ENCODE measurements around the gene ZNF561.
"Not testable (repeated sequence)": the region's sequence is repeated elsewhere in the genome, so short reads cannot be mapped to it uniquely, and the experiment has no call there.

The ZNF561 gene

DNA sequence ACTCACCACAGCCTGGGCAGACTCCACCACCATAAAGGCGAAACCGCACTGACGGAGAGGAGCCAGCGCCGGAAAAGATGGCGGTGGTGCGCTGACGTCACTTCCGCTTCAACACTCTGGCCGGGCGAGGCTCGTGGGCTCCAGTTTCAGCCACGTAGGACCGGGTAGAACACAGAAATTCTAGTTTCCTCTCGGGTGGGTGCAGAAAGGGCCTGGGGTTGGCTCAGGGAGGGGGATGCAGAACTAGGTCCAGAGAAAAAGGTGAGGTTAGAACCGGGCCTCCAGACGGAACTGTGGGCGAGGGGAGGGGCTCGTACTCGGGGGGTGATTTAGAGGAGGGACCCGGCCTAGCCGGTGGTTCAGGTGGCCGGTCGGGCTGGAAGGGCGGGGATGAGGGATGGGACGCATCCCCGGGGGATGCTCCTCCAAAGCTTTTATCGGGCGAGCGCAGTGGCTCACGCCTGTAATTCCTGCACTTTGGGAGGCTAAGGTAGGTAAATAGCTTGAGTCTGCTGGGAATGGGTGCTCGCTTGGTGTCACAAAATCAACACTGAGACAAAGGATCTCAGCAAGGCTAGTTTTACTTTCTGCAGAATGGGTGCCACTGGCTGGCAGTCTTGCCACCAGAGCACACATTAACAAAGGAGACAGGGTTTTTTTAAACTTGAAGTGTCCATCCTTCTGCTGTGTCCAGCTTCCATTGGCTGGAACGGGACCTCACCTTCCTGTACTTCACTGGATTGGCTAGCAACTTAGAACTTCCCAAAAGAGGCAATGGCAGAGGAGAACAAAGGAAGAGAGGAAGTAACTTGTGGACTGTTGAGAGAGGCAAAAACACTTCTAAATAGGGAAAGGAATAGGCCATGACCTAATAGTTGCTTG is at the start of gene ZNF561:
Gene ZNF561, minus strand, starts transcription at position 77 of the 882 bp plus-strand sequence. CDS start 1,776 bp downstream, outside the sequence.
- peak; percentile 84 for DNase-seq (ENCODE audit: low spot score)

DNA sequence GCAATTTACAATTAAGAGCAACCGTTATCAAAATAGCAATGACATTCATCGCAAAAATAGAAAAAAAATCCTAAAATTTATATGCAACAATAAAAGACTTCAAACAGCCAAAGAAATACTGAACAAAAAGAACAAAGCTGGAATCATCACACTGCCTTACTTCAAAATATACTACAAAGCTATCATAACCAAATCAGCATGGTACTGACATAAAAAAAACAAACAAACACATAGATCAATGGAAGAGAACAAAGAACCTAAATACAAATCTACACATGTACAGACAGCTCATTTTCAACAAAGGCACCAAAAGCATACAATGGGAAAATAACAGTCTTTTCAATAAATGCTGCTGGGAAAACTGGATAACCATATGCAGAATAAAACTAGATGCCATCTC is 47.5 kb upstream of the ZNF561 start:
- DNase-seq (ENCODE audit: low spot score) = no peak

DNA sequence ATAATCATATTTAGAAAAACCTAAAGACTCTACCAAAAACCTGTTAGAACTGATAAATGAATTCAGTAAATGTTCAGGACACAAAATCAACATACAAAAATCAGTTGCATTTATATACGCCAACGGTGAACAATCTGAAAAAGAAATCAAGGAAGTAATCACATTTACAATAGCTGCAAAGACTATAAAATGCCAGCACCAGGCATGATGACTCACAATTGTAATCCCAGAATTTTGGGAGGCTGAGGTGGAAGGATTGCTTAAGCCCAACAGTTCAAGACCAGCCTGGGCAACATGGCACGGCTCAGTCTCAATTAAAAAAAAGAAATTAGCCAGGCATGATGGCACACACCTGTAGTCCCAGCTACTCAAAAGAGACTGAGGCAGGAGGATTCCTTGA is 46.9 kb upstream of the ZNF561 start:
- no peak for DNase-seq (ENCODE audit: low spot score)

DNA sequence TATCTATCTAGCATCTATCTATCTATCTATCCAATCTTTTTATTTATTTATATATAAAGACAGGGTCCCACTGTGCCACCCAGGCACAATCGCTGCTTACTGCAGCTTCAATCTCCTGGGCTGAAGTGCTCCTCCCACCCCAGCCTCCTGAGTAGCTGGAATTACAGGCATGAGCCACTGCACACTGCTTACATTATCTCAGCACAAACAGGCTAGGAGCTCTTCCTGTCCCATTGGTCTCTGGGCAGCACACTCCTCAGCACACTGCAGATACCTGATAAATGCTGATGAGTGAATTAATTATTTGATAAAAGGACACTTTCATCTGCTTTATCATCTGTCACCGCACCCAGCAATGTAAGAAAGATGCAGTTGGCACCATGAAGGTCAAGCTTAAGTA is 37.7 kb upstream of the ZNF561 start:
- no peak for DNase-seq (ENCODE audit: low spot score)

DNA sequence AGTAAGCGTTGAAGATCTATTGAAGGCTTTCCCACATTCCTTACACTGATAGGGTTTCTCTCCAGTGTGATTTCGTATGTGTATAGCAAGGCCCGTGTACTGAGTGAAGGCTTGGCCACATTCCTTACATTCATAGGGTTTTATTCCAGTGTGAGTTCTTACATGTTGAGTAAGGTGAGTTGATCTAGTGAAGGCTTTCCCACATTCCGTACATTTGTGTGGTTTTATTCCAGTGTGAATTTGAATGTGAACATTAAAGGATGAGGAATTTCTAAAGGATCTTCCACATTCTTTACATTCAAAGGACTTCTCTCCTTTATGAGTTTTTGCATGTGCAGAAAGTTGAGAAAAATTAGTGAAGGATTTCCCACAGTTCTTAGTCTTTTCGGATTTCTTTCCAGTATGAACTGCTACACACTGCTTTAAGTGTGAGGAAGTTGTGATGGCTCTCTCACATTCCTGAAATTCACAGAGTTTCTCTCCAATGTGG is 32.1 kb upstream of the ZNF561 start:
- DNase-seq (ENCODE audit: low spot score) = not testable (repeated sequence)

DNA sequence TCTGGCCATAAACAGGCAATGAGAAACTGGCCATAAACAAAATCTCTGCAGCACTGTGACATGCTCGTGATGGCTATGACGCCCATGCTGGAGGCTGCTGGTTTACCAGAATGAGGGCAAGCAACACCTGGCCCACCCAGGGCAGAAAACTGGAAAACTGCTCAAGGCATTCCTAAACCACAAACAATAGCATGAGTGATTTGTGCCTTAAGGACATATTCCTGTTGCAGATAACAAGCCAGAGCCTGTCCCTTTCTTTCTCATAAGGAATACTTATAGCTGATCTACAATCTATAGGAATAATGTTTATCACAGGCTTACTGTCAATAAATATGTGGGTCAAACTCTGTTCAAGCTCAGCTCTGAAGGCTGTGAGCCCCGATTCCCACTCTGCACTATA is 30.4 kb upstream of the ZNF561 start:
- not testable (repeated sequence) for DNase-seq (ENCODE audit: low spot score)

DNA sequence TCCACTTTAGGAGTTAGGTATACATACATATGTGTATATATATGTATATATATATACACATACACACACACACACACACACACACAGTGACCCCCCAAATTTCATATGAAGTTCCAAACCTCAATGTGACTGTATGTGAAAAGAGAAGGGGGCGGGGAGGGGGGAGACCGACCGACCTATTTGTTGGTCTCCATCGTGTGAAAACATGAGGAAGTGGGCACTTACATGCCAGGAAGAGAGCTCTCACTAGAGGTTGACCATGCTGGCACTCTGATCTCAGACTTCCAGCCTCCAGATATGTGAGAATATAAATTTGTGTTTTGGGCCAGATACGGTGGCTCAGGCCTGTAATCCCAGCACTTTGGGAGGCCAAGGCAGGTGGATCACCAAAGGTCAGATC is 29.3 kb upstream of the ZNF561 start:
- DNase-seq (ENCODE audit: low spot score) = no peak

DNA sequence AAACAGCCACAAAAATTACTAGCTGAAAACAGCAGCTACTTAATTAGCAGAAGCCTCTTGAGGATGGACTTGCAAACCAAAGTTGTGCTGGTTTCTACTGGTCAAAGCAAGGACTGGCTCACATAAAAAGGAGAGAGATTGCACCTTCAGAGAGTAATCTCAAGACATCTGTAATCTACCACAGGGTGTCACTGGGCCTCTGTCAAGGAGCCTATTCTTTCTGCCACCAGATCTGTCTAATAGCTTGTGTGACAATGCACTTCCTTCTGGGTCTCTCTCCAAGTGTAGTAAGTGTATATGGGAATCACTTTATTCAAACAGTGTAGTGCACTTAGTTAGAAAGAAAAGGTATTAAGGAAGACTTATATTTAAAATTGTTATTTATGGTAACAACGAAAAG is 24.4 kb upstream of the ZNF561 start:
- no peak for DNase-seq (ENCODE audit: low spot score)

DNA sequence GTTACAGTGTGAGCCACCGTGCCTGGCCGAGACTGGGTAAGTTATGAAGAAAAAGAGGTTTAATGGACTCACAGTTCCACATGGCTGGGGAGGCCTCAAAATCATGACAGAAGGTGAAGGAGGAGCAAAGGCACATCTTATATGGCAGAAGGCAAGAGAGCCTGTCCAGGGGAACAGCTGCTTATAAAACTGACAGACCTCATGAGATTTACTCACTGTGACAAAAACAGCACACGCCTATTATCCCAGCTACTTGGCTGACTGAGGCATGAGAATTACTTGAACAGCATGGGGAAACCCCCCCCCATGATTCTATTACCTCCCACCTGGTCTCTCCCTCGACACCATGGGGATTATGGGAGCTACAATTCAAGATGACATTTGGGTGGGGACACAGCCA is 23.4 kb upstream of the ZNF561 start:
- DNase-seq (ENCODE audit: low spot score) = no peak

DNA sequence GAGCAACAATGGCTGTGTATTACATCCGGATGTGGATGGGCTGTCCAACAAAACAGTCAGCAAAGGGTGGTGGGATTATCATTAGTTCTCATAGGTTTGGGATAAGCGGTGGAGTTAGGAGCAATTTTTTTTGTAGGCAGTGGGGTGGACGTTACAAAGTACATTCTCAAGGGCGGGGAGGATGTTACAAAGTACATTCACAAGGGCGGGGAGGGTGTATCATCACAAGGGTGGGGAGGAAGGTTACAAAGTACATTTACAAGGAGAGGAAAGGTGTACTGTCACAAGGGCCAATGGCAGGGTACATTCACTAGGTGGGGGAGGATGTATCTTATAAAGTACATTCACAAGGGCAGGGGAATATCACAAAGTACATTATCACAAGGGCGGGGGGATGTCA is 20.8 kb upstream of the ZNF561 start:
- DNase-seq (ENCODE audit: low spot score) = no peak

DNA sequence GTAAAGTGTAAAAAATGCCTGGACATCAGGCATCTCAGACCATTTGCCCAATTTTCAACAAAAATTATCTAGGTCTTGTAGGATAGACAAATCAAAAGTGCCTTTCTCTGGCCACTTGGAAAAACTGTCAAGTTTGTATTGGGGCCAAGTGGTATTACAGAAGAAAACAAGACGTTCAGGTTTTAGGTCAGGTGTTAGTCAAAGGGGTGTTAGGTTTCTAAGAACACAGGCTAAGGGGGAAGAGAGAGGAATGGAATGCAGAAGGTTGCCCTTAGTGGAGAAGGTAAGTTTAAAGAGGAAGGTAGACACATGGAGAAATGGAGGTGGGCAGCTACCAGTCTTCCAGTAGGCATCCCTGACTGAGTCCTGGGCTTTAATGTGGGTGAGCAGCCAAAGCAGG is 19.9 kb upstream of the ZNF561 start:
- no peak for DNase-seq (ENCODE audit: low spot score)

DNA sequence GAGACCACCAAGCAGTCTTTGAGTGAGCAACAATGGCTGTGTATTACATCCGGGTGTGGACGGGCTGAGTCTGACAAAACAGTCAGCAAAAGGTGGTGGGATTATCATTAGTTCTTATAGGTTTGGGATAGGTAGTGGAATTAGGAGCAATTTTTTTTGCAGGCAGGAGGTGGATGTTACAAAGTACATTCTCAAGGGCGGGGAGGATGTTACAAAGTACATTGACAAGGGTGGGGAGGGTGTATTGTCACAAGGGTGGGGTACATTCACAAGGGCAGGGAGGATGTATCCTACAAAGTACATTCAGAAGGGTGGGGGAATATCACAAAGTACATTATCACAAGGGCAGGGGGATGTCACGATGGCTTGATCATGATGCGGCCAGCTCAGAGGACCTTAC is 15.0 kb upstream of the ZNF561 start:
- no peak for DNase-seq (ENCODE audit: low spot score)

DNA sequence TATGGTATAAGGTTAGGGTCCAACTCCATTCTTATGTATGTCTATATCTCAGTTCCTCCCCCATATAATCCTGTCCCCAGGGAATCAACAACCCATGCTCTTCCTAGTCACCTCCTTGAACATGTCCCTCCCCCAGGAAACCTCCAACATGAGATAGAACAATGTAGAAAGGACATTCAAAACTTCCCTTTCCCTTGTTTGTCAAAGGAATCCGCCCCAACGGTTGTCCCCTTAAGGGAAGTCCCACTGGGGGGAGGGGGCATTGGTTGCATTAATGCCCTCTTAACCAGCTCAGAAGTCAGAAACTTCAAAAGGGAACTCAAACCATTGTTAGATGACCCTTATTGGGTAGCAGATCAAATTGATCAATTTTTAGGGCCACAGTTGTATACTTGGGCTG is 6.8 kb upstream of the ZNF561 start:
- no peak for DNase-seq (ENCODE audit: low spot score)

DNA sequence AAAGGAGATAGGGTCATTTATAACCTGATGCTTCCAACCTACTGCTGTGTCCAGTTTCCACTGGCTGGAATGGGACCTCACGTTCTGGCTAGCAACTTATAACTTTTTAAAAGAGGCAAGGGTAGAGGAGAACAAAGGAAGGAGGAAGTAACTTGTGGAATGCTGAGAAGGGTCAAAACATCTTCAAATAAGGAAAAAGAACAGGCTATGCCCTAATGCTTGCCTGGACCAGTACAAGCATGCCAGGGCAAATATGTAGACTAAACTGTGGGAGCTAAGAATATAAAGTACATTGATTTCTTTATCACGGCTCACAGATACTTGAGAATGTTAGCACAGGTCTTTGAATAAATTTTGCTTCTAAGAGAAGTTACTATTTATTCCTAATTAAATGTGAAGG is 1.5 kb upstream of the ZNF561 start:
- no peak for DNase-seq (ENCODE audit: low spot score)

DNA sequence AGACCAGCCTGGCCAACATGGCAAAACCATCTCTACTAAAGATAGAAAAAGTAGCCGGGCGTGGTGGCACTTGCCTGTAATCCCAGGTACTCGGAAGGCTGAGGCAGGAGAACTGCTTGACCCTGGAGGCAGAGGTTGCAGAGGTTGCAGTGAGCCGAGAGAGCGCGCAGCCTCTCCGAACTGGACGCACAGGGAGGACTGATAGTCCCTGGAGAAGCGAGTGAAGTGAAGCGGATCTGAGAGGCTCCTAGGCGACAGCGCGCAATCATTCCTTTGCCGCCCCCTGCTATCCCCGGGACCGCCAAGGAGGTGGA is 233 bp downstream of the ZNF561 start:
- DNase-seq (ENCODE audit: low spot score) = no peak

DNA sequence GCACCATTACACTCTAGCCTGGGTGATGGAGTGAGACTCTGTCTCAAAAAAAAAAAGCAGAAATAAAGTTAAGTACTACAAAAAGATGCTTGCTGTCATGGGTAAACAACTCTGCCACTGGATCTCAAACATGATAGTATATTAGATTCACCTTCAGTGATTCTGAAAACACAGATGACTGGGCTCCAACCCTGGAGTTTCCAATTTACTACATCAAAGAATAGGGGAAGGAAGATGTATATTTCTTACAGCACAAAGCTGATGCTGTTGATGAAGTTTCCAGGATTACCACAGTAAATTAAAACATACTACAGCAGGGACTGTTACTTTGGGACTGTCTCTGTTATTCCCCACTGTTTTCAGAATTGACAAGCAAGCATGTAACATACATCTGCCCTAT is 5.2 kb downstream of the ZNF561 start:
- DNase-seq (ENCODE audit: low spot score) = no peak

DNA sequence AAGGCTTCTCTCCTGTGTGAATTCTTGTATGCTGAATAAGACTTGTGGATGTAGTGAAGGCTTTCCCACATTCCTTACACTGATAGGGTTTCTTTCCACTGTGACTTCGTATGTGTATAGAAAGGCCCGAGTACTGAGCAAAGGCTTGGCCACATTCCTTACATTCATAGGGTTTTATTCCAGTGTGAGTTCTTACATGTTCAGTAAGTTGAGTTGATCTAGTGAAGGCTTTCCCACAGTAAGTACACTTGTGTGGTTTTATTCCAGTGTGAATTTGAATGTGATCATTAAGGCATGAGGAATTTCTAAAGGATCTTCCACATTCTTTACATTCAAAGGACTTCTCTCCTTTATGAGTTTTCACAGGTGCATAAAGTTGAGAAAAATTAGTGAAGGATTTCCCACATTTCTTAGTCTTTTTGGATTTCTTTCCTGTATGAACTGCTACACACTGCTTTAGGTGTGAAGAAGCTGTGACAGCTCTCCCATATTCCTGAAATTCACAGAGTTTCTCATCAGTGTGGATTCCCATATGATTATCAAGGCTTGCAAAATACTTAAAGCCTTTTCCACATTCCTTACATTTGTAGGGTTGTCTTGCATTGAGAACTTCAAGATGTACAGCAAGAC is 10.4 kb downstream of the ZNF561 start:
- DNase-seq (ENCODE audit: low spot score) = no peak

DNA sequence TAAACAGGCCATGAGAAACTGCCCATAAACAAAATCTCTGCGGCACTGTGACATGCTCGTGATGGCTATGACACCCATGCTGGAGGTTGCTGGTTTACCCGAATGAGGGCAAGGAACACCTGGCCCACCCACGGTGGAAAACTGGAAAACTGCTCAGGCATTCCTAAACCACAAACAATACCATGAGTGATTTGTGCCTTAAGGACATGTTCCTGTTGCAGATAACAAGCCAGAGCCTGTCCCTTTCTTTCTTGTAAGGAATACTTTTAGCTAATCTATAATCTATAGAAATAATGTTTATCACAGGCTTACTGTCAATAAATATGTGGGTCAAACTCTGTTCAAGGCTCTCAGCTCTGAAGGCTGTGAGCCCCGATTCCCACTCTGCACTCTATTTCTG is 12.1 kb downstream of the ZNF561 start:
- DNase-seq (ENCODE audit: low spot score) = no peak

DNA sequence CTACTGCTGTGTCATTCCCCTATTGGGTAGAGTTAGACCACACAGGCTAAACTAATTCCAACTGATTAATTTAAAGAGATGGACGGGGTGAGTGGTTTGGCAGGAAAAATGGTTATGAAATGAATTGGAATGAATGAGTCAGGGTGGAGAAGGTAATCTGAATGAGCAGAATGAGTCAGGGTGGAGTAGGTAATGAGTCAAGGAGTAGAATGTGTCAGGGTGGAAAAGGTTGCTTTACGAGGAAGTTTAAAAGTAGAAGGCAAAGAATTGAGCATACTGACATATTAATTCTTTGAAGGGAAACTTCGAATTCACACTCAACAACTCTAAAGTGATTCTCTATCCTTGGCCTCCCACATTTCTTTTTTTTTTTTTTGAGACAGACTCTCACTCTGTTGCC is 24.0 kb downstream of the ZNF561 start:
- DNase-seq (ENCODE audit: low spot score) = no peak

DNA sequence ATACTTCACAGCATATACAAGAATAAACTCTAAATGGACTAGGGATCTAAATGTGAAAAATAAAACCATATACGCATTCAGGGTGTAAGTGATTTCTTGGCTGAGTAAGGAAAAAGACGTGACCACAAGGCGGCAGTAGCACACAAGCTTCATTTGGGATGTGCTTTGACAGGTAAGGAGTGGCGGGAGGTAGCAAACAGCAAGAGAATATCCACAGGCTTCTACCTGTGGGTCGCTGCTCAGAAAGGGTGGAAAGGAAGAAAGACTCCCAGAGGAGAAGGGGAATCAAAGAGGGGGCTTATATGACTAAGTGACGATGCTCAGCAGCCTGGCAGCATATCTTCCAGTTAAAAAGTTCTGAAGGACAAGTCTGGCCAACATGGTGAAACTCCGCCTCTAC is 34.3 kb downstream of the ZNF561 start:
- DNase-seq (ENCODE audit: low spot score) = peak; percentile 78

DNA sequence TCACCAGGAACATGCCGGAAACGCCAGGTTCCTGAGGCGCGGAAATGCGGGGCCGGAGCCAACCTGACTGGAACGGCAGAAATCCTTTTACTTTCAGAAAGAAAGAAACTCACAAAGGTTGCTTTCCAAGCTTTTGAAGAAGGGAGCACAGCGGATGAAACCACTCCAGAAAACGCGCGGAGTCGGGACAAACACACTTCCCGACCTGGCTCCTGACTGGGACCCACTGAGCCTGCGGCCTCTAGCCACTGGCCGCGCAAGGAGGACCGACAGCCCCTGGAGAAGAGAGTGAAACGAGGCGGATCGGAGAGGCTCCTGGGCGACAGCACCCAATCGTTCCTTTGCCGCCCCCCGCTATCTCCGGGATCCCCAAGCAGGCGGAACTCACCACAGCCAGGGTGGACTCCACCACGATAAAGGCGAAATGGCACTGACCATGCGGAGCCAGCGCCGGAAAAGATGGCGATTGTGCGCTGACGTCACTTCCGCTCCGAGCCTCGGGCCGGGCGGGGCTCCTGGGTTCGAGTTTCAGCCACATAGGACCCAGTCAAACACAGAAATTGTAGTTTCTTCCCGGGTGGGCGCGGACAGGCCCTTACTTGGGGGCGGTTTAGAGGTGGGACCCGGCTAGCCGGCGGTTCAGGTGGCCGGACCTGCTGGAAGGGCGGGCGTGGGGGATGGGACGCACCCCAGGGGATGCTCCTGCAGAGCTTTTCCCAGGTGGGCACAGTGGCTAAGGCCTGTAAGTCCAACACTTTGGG is 36.8 kb downstream of the ZNF561 start, which contains the start of gene ZNF121:
Gene ZNF121, minus strand, starts transcription at position 432 of the 761 bp plus-strand sequence. CDS start 16,407 bp downstream, outside the sequence.
- DNase-seq (ENCODE audit: low spot score) = peak; percentile 73

DNA sequence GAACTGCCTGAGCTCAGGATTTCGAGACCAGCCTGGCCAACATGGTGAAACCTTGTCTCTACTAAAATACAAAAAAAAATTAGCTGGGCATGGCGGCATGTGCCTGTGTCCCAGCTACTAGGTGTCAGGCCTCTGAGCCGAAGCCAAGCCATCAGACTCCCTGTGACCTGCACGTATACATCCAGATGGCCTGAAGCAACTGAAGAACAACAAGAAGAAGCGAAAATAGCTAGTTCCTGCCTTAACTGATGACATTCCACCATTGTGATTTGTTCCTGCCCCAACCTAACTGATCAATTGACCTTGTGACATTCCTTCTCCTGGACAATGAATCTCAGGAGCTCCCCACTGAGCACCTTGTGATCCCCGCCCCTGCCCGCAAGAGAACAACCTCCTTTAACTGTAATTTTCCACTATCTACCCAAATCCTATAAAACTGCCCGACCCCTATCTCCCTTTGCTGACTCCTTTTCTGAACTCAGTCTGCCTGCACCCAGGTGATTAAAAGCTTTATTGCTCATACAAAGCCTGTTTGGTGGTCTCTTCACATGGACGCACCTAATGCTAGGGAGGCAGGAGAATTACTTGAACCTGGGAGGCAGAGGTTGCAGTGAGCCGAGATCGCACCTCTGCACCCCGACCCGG is 38.8 kb downstream of the ZNF561 start:
- DNase-seq (ENCODE audit: low spot score) = not testable (repeated sequence)

Data from CD4-positive, alpha-beta T cell treated with Interleukin-15 for 4 hours (primary cell).